SU-DHL-6 (cell line): Measurements from ENCODE around the gene ALDH16A1.

Source experiments
- CTCF ChIP-seq: fragments of 200-600 bp; sonication (generic); IDR thresholded peaks from one replicate; pipeline ENCODE4 v1.5.1; 2017; ENCODE audit warnings: antibody characterized with exemption, mild to moderate bottlenecking, low read length, moderate library complexity; ENCODE audit not compliant: insufficient read depth, poor library complexity, severe bottlenecking
- EZH2phosphoT487 ChIP-seq: fragments of 200-600 bp; sonication (generic), shearing (Covaris generic); conservative IDR thresholded peaks from 2 replicates; pipeline ENCODE4 v1.6.1; 2018; ENCODE audit warnings: mild to moderate bottlenecking, antibody characterized with exemption, low read length, moderate library complexity, mixed read lengths

GRCh38 chr19:49440439-49441209, 12.4 kb upstream of the ALDH16A1 start:
- TF ChIP-seq CTCF: no peak
- no peak for TF ChIP-seq EZH2phosphoT487
